ENCODE results near the gene IFIT2.

- TF ChIP-seq POLR2AphosphoS5 (IDR thresholded peaks at IDR 0.05; ENCODE audit: low read depth, low read length) (no peak), POLR2A (IDR thresholded peaks at IDR 0.05; ENCODE audit: low read depth, low read length) (no peak)
Observed at GRCh38 chr10:89312973-89313372, 11.1 kb downstream of the IFIT2 start.
